Tibial nerve (tissue), 3 donors: ENCODE data around the gene TLX3.

ENCODE experiments used
- EP300 ChIP-seq, 2 donors: sonication (generic); formaldehyde crosslinking; IDR thresholded peaks; one replicate each; pipeline ENCODE4 v1.6.1; 2017; ENCODE audit warnings: antibody characterized with exemption in 2 of 2, mild to moderate bottlenecking in 1 of 2
- POLR2A ChIP-seq, 2 donors: fragments of 450-650 bp; IDR thresholded peaks; one replicate each; pipeline ENCODE4 v1.6.1; 2017; ENCODE audit warnings: antibody characterized with exemption in 2 of 2, mild to moderate bottlenecking in 2 of 2, moderate library complexity in 2 of 2

DNA sequence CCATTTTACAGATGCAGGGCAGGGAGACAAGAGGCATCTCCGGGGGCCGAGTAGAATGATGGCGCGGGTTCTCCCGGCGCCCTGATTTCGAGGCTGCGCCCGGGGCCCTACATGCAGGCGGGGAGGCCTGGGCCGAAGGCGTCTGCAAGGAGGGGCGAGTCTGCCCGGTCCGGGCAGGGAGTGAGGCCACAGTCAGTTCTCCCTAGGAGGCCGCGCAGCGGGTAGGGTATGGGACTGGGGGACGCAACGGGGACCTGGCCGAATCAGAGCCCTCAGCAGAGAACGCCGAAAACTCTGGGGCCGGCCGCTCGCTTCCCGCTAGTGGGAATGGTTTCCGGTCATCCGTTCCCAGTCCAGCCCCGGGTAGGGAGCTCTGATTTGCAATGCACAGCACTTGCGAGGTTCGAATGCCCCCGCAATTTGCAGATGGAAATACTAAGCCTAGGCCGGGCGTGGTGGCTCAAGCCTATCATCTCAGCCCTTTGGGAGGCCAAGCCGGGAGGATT lies 6.4 kb downstream of the TLX3 start:
- TF ChIP-seq EP300 (IDR thresholded peaks at IDR 0.05) (no peak), POLR2A (IDR thresholded peaks at IDR 0.05) (no peak)
